HEK293 (cell line): ENCODE results near the gene ATP6V1D.
"Not testable (repeated sequence)": the region's sequence is repeated elsewhere in the genome, so short reads cannot be mapped to it uniquely, and the experiment has no call there.

Experiments
- CTCF ChIA-PET: fragments of 350-600 bp; formaldehyde crosslinking; extraction: SDS; loops from one replicate; lab custom pipeline; 2021; ENCODE audit warnings: antibody characterized with exemption; lab: Yijun Ruan, JAX
- POLR2A ChIA-PET: fragments of 300-600 bp; formaldehyde crosslinking; extraction: SDS; loops from one replicate; lab custom pipeline; 2020; ENCODE audit warnings: antibody characterized with exemption, inconsistent platforms; lab: Yijun Ruan, JAX
- H3K27ac ChIP-seq: fragments of 200-500 bp; sonication (Bioruptor generic); 2 replicates; pipeline ENCODE4 v1.5.1; 2014; ENCODE audit warnings: low read depth, low read length, control low read depth, inconsistent platforms; ENCODE audit errors: extremely low read depth
- H3K36me3 ChIP-seq, 2 experiments: fragments of 200-500 bp in 1 of 2; sonication (Bioruptor generic) in 1 of 2; 1 replicate in 1 of 2; 2 replicates in 1 of 2; pipeline ENCODE4 v1.5.1; 2014 to 2017; ENCODE audit warnings: inconsistent platforms in 2 of 2, low read length in 2 of 2; ENCODE audit not compliant: control insufficient read depth in 2 of 2, insufficient read depth in 1 of 2
- H3K4me1 ChIP-seq: fragments of 200-500 bp; sonication (Bioruptor generic); 2 replicates; pipeline ENCODE4 v1.5.1; 2014; ENCODE audit warnings: mild to moderate bottlenecking, low read length, inconsistent platforms; ENCODE audit not compliant: control insufficient read depth, insufficient read depth
- H3K4me3 ChIP-seq: 2 replicates; pipeline ENCODE4 v1.5.1; 2011; ENCODE audit warnings: low read depth, mild to moderate bottlenecking, control low read depth, low read length, moderate library complexity
- H3K9me3 ChIP-seq: fragments of 200-500 bp; sonication (Bioruptor generic); 2 replicates; pipeline ENCODE4 v1.5.1; 2014; ENCODE audit warnings: low read depth, low read length, inconsistent platforms; ENCODE audit not compliant: control insufficient read depth, insufficient read depth
- GLI2 ChIP-seq: fragments of 450-650 bp; formaldehyde crosslinking; IDR thresholded peaks from 2 replicates; pipeline ENCODE4; 2017; ENCODE audit warnings: missing biosample characterization, missing genetic modification characterization, low read depth, borderline replicate concordance
- HIC1 ChIP-seq: fragments of 450-650 bp; formaldehyde crosslinking; IDR thresholded peaks from 2 replicates; pipeline ENCODE4 v1.5.1; 2016; ENCODE audit warnings: missing biosample characterization, missing genetic modification characterization
- KLF9 ChIP-seq: fragments of 450-650 bp; formaldehyde crosslinking; IDR thresholded peaks from 2 replicates; pipeline ENCODE4 v1.5.1; 2016; ENCODE audit warnings: missing biosample characterization, missing genetic modification characterization, low read depth
- RBAK ChIP-seq: fragments of 450-650 bp; formaldehyde crosslinking; IDR thresholded peaks from 2 replicates; pipeline ENCODE4 v1.5.1; 2016; ENCODE audit warnings: missing biosample characterization, missing genetic modification characterization
- ZBTB1 ChIP-seq: fragments of 450-650 bp; formaldehyde crosslinking; IDR thresholded peaks from 2 replicates; pipeline ENCODE4 v1.5.1; 2016; ENCODE audit warnings: missing biosample characterization, missing genetic modification characterization
- ZFP3 ChIP-seq: fragments of 450-650 bp; formaldehyde crosslinking; IDR thresholded peaks from 2 replicates; pipeline ENCODE4 v1.5.1; 2016; ENCODE audit warnings: low read depth, missing biosample characterization, missing genetic modification characterization
- ZNF155 ChIP-seq: fragments of 450-650 bp; formaldehyde crosslinking; IDR thresholded peaks from 2 replicates; pipeline ENCODE4 v1.5.1; 2016; ENCODE audit warnings: missing biosample characterization, missing genetic modification characterization
- ZNF16 ChIP-seq: fragments of 450-650 bp; formaldehyde crosslinking; IDR thresholded peaks from 2 replicates; pipeline ENCODE4 v1.5.1; 2016; ENCODE audit warnings: low read depth, missing biosample characterization, missing genetic modification characterization
- ZNF18 ChIP-seq: fragments of 450-650 bp; formaldehyde crosslinking; IDR thresholded peaks from 2 replicates; pipeline ENCODE4 v1.5.1; 2016; ENCODE audit warnings: missing biosample characterization, missing genetic modification characterization
- ZNF274 ChIP-seq, 2 experiments: fragments of 200-500 bp in 1 of 2; fragments of 450-650 bp in 1 of 2; sonication (Bioruptor generic) in 1 of 2; formaldehyde crosslinking in 1 of 2; IDR thresholded peaks; 2 replicates each; pipeline versions ENCODE4 v1.5.1 to v1.6.1; 2014 to 2016; ENCODE audit warnings: borderline replicate concordance in 1 of 2, inconsistent platforms in 1 of 2, low read length in 1 of 2, missing biosample characterization in 1 of 2, missing genetic modification characterization in 1 of 2
- ZNF324 ChIP-seq: fragments of 450-650 bp; formaldehyde crosslinking; IDR thresholded peaks from 2 replicates; pipeline ENCODE4 v1.5.1; 2016; ENCODE audit warnings: missing biosample characterization, missing genetic modification characterization
- ZNF416 ChIP-seq: fragments of 450-650 bp; formaldehyde crosslinking; IDR thresholded peaks from 2 replicates; pipeline ENCODE4 v1.5.1; 2016; ENCODE audit warnings: missing biosample characterization, missing genetic modification characterization
- ZNF610 ChIP-seq: fragments of 450-650 bp; formaldehyde crosslinking; IDR thresholded peaks from 2 replicates; pipeline ENCODE4 v1.5.1; 2016; ENCODE audit warnings: missing biosample characterization, missing genetic modification characterization, borderline replicate concordance
- ZNF747 ChIP-seq: fragments of 450-650 bp; formaldehyde crosslinking; IDR thresholded peaks from 2 replicates; pipeline ENCODE4 v1.5.1; 2016; ENCODE audit warnings: missing biosample characterization, missing genetic modification characterization
- ZNF768 ChIP-seq: fragments of 450-650 bp; formaldehyde crosslinking; IDR thresholded peaks from 2 replicates; pipeline ENCODE4 v1.5.1; 2018; ENCODE audit warnings: missing biosample characterization, mild to moderate bottlenecking, missing genetic modification characterization
- ZNF791 ChIP-seq: fragments of 450-650 bp; formaldehyde crosslinking; IDR thresholded peaks from 2 replicates; pipeline ENCODE4 v1.5.1; 2016; ENCODE audit warnings: missing biosample characterization, missing genetic modification characterization
- TF ChIP-seq, protein P1 (sequence below): fragments of 450-650 bp; formaldehyde crosslinking; IDR thresholded peaks from 2 replicates; pipeline ENCODE4 v1.5.1; 2016; ENCODE audit warnings: missing biosample characterization, missing genetic modification characterization
- TF ChIP-seq, protein P2 (sequence below): fragments of 450-650 bp; formaldehyde crosslinking; IDR thresholded peaks from 2 replicates; pipeline ENCODE4 v1.5.1; 2016; ENCODE audit warnings: missing biosample characterization, missing genetic modification characterization

The ATP6V1D gene

DNA sequence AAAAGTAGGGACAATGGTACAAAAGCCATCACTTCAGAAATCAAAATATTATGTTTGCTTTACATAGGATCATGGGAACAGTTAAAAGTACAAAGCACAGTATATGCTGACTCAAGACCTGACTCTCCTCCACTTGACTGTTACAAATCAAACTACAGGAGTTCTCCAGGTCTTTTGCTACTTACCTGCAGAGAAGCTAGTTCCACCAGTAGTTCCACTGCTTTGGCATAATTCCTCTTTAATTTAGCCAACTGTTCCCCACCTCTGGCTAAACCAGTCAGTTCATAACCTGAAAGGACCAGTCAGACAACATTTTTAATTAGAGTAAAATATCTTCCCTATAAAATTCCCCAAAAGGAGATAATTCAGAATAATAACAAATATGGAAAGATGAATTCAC lies 14.0 kb downstream of the ATP6V1D start:
- ChIA-PET CTCF (interaction anchor here (1.3 kb wide), 1 partner anchor 14 kb away, joined by 3 read pairs; the partner anchor contains the start of genes ATP6V1D and EIF2S1), POLR2A (no interaction called here)
- Histone ChIP-seq H3K27ac (no peak overlapping the region), H3K36me3 (peaks cover 74 to 77% of the 10 kb centered on the region in 2 experiments), H3K4me3 (no peak overlapping the region), H3K9me3 (no peaks in the 10 kb centered on the region), H3K4me1 (no peaks in the 10 kb centered on the region)
- TF ChIP-seq, protein P1, sequence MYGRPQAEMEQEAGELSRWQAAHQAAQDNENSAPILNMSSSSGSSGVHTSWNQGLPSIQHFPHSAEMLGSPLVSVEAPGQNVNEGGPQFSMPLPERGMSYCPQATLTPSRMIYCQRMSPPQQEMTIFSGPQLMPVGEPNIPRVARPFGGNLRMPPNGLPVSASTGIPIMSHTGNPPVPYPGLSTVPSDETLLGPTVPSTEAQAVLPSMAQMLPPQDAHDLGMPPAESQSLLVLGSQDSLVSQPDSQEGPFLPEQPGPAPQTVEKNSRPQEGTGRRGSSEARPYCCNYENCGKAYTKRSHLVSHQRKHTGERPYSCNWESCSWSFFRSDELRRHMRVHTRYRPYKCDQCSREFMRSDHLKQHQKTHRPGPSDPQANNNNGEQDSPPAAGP: no peak
- TF ChIP-seq KLF9 (tag by site-specific recombination): no peak
- TF ChIP-seq ZNF324 (tag by site-specific recombination): no peak
- TF ChIP-seq HIC1 (tag by site-specific recombination): no peak
- no peak for TF ChIP-seq ZNF610 (tag by site-specific recombination)
- TF ChIP-seq ZNF747 (tag by site-specific recombination): no peak
- TF ChIP-seq ZFP3 (tag by site-specific recombination): no peak
- TF ChIP-seq ZNF16 (tag by site-specific recombination): no peak
- no peak for TF ChIP-seq ZNF791
- no peak for TF ChIP-seq ZNF274 (IDR thresholded peaks at IDR 0.05; ENCODE audit: low read length)
- no peak for TF ChIP-seq ZNF274 (tag by site-specific recombination; IDR thresholded peaks at IDR 0.05; ENCODE audit: borderline replicate concordance)
- TF ChIP-seq ZBTB1 (tag by site-specific recombination): no peak
- no peak for TF ChIP-seq RBAK (tag by site-specific recombination)
- TF ChIP-seq, protein P2, sequence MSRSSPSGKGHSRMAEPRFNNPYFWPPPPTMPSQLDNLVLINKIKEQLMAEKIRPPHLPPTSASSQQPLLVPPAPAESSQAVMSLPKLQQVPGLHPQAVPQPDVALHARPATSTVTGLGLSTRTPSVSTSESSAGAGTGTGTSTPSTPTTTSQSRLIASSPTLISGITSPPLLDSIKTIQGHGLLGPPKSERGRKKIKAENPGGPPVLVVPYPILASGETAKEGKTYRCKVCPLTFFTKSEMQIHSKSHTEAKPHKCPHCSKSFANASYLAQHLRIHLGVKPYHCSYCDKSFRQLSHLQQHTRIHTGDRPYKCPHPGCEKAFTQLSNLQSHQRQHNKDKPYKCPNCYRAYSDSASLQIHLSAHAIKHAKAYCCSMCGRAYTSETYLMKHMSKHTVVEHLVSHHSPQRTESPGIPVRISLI (tag by site-specific recombination): no peak

- Histone ChIP-seq H3K9me3 (no peaks in the 10 kb centered on the region), H3K4me1 (no peaks in the 10 kb centered on the region), H3K4me3 (no peak overlapping the region), H3K27ac (no peak overlapping the region), H3K36me3 (peaks cover 65 to 75% of the 10 kb centered on the region in 2 experiments)
- CTCF ChIA-PET: interaction anchor here (0.9 to 1.7 kb wide), 2 partner anchors 16 to 177 kb away, joined by 4 to 7 read pairs; partner anchors contain the start of gene ATP6V1D
- TF ChIP-seq ZNF155: no peak
- no peak for TF ChIP-seq ZNF416 (tag by site-specific recombination)
- TF ChIP-seq ZNF768: no peak
- no peak for TF ChIP-seq GLI2 (tag by site-specific recombination)
- TF ChIP-seq ZNF18: no peak
- POLR2A ChIA-PET: interaction anchor here (1.4 kb wide), 1 partner anchor 16 kb away, joined by 4 read pairs; the partner anchor contains the start of genes ATP6V1D and EIF2S1
Observed at GRCh38 chr14:67343601-67344230, 15.9 kb downstream of the ATP6V1D start.

GRCh38 chr14:67341231-67341630 lies 18.4 kb downstream of the ATP6V1D start:
- H3K27ac ChIP-seq, H3K9me3 ChIP-seq, H3K4me1 ChIP-seq, POLR2A ChIA-PET, H3K4me3 ChIP-seq: not testable (repeated sequence)
- CTCF ChIA-PET: interaction anchor here (0.7 kb wide), 1 partner anchor 175 kb away, joined by 3 read pairs; no protein-coding TSS in a partner anchor
- peaks cover 61 to 75% of the 10 kb centered on the region in 2 experiments for H3K36me3 ChIP-seq
